H1 (cell line): Measurements from ENCODE around the gene ACP4. TPM values are rescaled to one million over a fixed set of nuclear protein-coding genes. Genes with fewer than 3 reads are reported as not detected.

Experiments
- CBX8 ChIP-seq: fragments of 300-800, 300-1000 bp; sonication (generic); IDR thresholded peaks from 2 replicates; pipeline ENCODE4 v1.7.1; 2016; ENCODE audit warnings: low read depth, low read length, borderline replicate concordance
- CREB1 ChIP-seq: IDR thresholded peaks from 2 replicates; pipeline ENCODE4 v1.6.1; 2012; ENCODE audit warnings: inconsistent platforms
- GTF2F1 ChIP-seq: IDR thresholded peaks from 2 replicates; pipeline ENCODE4 v1.6.1; 2012; ENCODE audit warnings: low read depth, low read length, improper control_type of control experiment, borderline replicate concordance
- KDM1A ChIP-seq: fragments of 200-600, 300-600 bp; sonication (generic); IDR thresholded peaks from 2 replicates; pipeline ENCODE4 v1.7.1; 2016; ENCODE audit warnings: mild to moderate bottlenecking, low read length, borderline replicate concordance
- POLR2AphosphoS5 ChIP-seq: IDR thresholded peaks from 2 replicates; pipeline ENCODE4 v1.6.1; 2011; ENCODE audit warnings: low read depth, low read length
- SIX5 ChIP-seq: IDR thresholded peaks from 2 replicates; pipeline ENCODE4 v1.6.1; 2011; ENCODE audit warnings: mild to moderate bottlenecking, low read depth, low read length
- TAF1 ChIP-seq: IDR thresholded peaks from 2 replicates; pipeline ENCODE4 v1.6.1; 2011; ENCODE audit warnings: mild to moderate bottlenecking, low read depth, low read length
- TBP ChIP-seq: IDR thresholded peaks from 2 replicates; pipeline ENCODE4 v1.6.1; 2011; ENCODE audit warnings: low read depth, low read length, improper control_type of control experiment
- TCF12 ChIP-seq: IDR thresholded peaks from 2 replicates; pipeline ENCODE4 v1.6.1; 2011; ENCODE audit warnings: low read depth, mild to moderate bottlenecking, low read length
- polyA plus RNA-seq, 7 experiments: library from polyadenylated mRNA; depleted of rRNA in 3 of 7; stranded (reverse) in 5 of 7; unstranded in 2 of 7; fragments of >200 nt in 5 of 7; fragments of 200-250 nt in 2 of 7; gene quantifications; 1 replicate in 5 of 7; 2 replicates in 1 of 7; 4 replicates in 1 of 7; pipeline versions ENCODE4 v1.2.1 to v1.2.3, GENCODE V29; 2011 to 2013; ENCODE audit warnings: missing spikeins in 2 of 7, mixed read lengths in 2 of 7
- total RNA-seq: library from RNA; stranded (reverse); fragmentation: NEBNext Ultra II Directional; extraction: Animal tissue kit (Norgen Biotek cat#: 25700); gene quantifications from 2 replicates; pipeline ENCODE4 v1.2.1, GENCODE V29; 2021
- TF ChIP-seq, protein P1 (sequence below): fragments of 300-600 bp; sonication (generic); IDR thresholded peaks from 2 replicates; pipeline ENCODE4 v1.7.1; 2012; ENCODE audit warnings: low read length, moderate library complexity, mild to moderate bottlenecking, inconsistent platforms; ENCODE audit not compliant: insufficient replicate concordance

ACP4 gene
- total and polyA plus RNA-seq, 2 of the 8 experiments (the other 6 are each of a cell fraction or from before 2014, with no cell fraction given) = not detected

- TF ChIP-seq, protein P1, sequence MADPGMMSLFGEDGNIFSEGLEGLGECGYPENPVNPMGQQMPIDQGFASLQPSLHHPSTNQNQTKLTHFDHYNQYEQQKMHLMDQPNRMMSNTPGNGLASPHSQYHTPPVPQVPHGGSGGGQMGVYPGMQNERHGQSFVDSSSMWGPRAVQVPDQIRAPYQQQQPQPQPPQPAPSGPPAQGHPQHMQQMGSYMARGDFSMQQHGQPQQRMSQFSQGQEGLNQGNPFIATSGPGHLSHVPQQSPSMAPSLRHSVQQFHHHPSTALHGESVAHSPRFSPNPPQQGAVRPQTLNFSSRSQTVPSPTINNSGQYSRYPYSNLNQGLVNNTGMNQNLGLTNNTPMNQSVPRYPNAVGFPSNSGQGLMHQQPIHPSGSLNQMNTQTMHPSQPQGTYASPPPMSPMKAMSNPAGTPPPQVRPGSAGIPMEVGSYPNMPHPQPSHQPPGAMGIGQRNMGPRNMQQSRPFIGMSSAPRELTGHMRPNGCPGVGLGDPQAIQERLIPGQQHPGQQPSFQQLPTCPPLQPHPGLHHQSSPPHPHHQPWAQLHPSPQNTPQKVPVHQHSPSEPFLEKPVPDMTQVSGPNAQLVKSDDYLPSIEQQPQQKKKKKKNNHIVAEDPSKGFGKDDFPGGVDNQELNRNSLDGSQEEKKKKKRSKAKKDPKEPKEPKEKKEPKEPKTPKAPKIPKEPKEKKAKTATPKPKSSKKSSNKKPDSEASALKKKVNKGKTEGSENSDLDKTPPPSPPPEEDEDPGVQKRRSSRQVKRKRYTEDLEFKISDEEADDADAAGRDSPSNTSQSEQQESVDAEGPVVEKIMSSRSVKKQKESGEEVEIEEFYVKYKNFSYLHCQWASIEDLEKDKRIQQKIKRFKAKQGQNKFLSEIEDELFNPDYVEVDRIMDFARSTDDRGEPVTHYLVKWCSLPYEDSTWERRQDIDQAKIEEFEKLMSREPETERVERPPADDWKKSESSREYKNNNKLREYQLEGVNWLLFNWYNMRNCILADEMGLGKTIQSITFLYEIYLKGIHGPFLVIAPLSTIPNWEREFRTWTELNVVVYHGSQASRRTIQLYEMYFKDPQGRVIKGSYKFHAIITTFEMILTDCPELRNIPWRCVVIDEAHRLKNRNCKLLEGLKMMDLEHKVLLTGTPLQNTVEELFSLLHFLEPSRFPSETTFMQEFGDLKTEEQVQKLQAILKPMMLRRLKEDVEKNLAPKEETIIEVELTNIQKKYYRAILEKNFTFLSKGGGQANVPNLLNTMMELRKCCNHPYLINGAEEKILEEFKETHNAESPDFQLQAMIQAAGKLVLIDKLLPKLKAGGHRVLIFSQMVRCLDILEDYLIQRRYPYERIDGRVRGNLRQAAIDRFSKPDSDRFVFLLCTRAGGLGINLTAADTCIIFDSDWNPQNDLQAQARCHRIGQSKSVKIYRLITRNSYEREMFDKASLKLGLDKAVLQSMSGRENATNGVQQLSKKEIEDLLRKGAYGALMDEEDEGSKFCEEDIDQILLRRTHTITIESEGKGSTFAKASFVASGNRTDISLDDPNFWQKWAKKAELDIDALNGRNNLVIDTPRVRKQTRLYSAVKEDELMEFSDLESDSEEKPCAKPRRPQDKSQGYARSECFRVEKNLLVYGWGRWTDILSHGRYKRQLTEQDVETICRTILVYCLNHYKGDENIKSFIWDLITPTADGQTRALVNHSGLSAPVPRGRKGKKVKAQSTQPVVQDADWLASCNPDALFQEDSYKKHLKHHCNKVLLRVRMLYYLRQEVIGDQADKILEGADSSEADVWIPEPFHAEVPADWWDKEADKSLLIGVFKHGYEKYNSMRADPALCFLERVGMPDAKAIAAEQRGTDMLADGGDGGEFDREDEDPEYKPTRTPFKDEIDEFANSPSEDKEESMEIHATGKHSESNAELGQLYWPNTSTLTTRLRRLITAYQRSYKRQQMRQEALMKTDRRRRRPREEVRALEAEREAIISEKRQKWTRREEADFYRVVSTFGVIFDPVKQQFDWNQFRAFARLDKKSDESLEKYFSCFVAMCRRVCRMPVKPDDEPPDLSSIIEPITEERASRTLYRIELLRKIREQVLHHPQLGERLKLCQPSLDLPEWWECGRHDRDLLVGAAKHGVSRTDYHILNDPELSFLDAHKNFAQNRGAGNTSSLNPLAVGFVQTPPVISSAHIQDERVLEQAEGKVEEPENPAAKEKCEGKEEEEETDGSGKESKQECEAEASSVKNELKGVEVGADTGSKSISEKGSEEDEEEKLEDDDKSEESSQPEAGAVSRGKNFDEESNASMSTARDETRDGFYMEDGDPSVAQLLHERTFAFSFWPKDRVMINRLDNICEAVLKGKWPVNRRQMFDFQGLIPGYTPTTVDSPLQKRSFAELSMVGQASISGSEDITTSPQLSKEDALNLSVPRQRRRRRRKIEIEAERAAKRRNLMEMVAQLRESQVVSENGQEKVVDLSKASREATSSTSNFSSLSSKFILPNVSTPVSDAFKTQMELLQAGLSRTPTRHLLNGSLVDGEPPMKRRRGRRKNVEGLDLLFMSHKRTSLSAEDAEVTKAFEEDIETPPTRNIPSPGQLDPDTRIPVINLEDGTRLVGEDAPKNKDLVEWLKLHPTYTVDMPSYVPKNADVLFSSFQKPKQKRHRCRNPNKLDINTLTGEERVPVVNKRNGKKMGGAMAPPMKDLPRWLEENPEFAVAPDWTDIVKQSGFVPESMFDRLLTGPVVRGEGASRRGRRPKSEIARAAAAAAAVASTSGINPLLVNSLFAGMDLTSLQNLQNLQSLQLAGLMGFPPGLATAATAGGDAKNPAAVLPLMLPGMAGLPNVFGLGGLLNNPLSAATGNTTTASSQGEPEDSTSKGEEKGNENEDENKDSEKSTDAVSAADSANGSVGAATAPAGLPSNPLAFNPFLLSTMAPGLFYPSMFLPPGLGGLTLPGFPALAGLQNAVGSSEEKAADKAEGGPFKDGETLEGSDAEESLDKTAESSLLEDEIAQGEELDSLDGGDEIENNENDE = no peak
- TF ChIP-seq KDM1A (no peak), TCF12 (no peak), TBP (no peak), POLR2AphosphoS5 (no peak), CREB1 (no peak), TAF1 (no peak), CBX8 (no peak), GTF2F1 (no peak), SIX5 (no peak)
Measured at GRCh38 chr19:50749490-50749889, 40.7 kb upstream of the ACP4 start (continued).
